ENCODE data around the gene BCAR3.

Gene BCAR3

GRCh38 chr1:93533677-93534076 is 148.0 kb downstream of the BCAR3 start:
- no peak overlapping the region for H2BK5ac ChIP-seq (ENCODE audit: low read depth, low read length, poor library complexity, severe bottlenecking)
- H4K91ac ChIP-seq (ENCODE audit: low read length): no peak overlapping the region
- peaks cover 3% of the 10 kb centered on the region for H3K79me1 ChIP-seq (replicated peaks; ENCODE audit: low read length, poor library complexity, severe bottlenecking)
- no peak overlapping the region for H2BK15ac ChIP-seq (ENCODE audit: low read depth, poor library complexity, severe bottlenecking)
- no peak for DNase-seq
- H3K4me1 ChIP-seq (ENCODE audit: control insufficient read depth, insufficient read depth, low read depth, low read length): no peaks in the 10 kb centered on the region
- no peak overlapping the region for H3K4ac ChIP-seq (ENCODE audit: low read depth in 1 of 2, low read length in 2 of 2)
- H2BK12ac ChIP-seq (ENCODE audit: low read length in 2 of 2): no peak overlapping the region
- no peak overlapping the region for H3K18ac ChIP-seq (ENCODE audit: low read depth in 1 of 2, low read length in 2 of 2)
- H2BK120ac ChIP-seq (ENCODE audit: low read depth, low read length): no peak overlapping the region
- no peak overlapping the region for H4K8ac ChIP-seq (ENCODE audit: low read length)
- peaks cover 0 to 3% of the 10 kb centered on the region in 2 experiments for H3K36me3 ChIP-seq (ENCODE audit: control insufficient read depth in 1 of 2, insufficient read depth in 2 of 2, low read depth in 1 of 2, low read length in 2 of 2)
- H3K4me3 ChIP-seq (ENCODE audit: insufficient read depth in 1 of 2, low read depth in 1 of 2, low read length in 2 of 2): no peak overlapping the region
- H3K9me3 ChIP-seq (ENCODE audit: control insufficient read depth, low read length): no peaks in the 10 kb centered on the region
- no peak overlapping the region for H3K9ac ChIP-seq (ENCODE audit: low read length)
- H2AFZ ChIP-seq (ENCODE audit: low read depth, low read length): no peak overlapping the region
- H3K14ac ChIP-seq (ENCODE audit: low read length in 2 of 2): no peak overlapping the region
- H3K27ac ChIP-seq (ENCODE audit: low read length, poor library complexity, severe bottlenecking): no peak overlapping the region
- no peak overlapping the region for H3K23ac ChIP-seq (ENCODE audit: low read length in 2 of 2)
- no peak overlapping the region for H3K4me2 ChIP-seq (ENCODE audit: low read length, poor library complexity, severe bottlenecking)
- no peak overlapping the region for H2AK5ac ChIP-seq (ENCODE audit: low read length, severe bottlenecking)
- H3K27me3 ChIP-seq (ENCODE audit: control insufficient read depth in 1 of 2, insufficient read depth in 1 of 2, low read length in 2 of 2): no peaks in the 10 kb centered on the region

- H2AFZ ChIP-seq (ENCODE audit: low read depth, low read length): no peak overlapping the region
- no peak overlapping the region for H3K14ac ChIP-seq (ENCODE audit: low read length in 2 of 2)
- H2BK15ac ChIP-seq (ENCODE audit: low read depth, poor library complexity, severe bottlenecking): no peak overlapping the region
- H3K9me3 ChIP-seq (ENCODE audit: control insufficient read depth, low read length): no peaks in the 10 kb centered on the region
- H4K8ac ChIP-seq (ENCODE audit: low read length): no peak overlapping the region
- no peak overlapping the region for H3K4ac ChIP-seq (ENCODE audit: low read depth in 1 of 2, low read length in 2 of 2)
- peaks cover 0 to 3% of the 10 kb centered on the region in 2 experiments for H3K36me3 ChIP-seq (ENCODE audit: control insufficient read depth in 1 of 2, insufficient read depth in 2 of 2, low read depth in 1 of 2, low read length in 2 of 2)
- no peak overlapping the region for H3K18ac ChIP-seq (ENCODE audit: low read depth in 1 of 2, low read length in 2 of 2)
- no peak overlapping the region for H2BK5ac ChIP-seq (ENCODE audit: low read depth, low read length, poor library complexity, severe bottlenecking)
- H4K91ac ChIP-seq (ENCODE audit: low read length): no peak overlapping the region
- no peak overlapping the region for H3K9ac ChIP-seq (ENCODE audit: low read length)
- 98% methylated on average over 3 of the region's 3 CpGs for whole genome bisulfite sequencing
- H3K79me1 ChIP-seq (replicated peaks; ENCODE audit: low read length, poor library complexity, severe bottlenecking): peaks cover 3% of the 10 kb centered on the region
- H3K23ac ChIP-seq (ENCODE audit: low read length in 2 of 2): no peak overlapping the region
- no peak overlapping the region for H2BK120ac ChIP-seq (ENCODE audit: low read depth, low read length)
- no peak for DNase-seq
- no peak overlapping the region for H3K27ac ChIP-seq (ENCODE audit: low read length, poor library complexity, severe bottlenecking)
- H3K4me1 ChIP-seq (ENCODE audit: control insufficient read depth, insufficient read depth, low read depth, low read length): no peaks in the 10 kb centered on the region
- no peak overlapping the region for H3K4me3 ChIP-seq (ENCODE audit: insufficient read depth in 1 of 2, low read depth in 1 of 2, low read length in 2 of 2)
- no peak overlapping the region for H3K4me2 ChIP-seq (ENCODE audit: low read length, poor library complexity, severe bottlenecking)
- no peak overlapping the region for H2AK5ac ChIP-seq (ENCODE audit: low read length, severe bottlenecking)
- no peaks in the 10 kb centered on the region for H3K27me3 ChIP-seq (ENCODE audit: control insufficient read depth in 1 of 2, insufficient read depth in 1 of 2, low read length in 2 of 2)
- H2BK12ac ChIP-seq (ENCODE audit: low read length in 2 of 2): no peak overlapping the region
These were observed 148.8 kb downstream of the BCAR3 start for GRCh38 chr1:93532780-93533378.

DNA sequence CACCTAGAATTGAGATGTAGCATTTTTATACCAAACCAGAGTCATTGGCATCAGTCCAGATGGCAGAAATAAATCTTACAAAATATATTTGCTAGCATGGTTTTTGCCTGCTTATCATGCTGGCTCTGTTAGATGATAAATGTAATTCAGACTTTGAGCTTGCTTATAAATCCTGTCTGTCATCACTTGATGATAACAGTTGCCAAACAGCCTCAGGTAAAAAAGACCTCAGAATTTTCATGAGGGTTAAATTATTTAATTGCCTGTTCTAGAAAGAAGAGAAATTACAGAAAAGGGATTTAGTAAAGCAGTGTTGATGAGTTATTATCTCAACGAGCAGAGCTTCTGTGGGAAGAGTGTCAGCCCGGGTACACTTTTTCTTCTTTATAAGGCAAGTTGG is 150.4 kb downstream of the BCAR3 start:
- no peak overlapping the region for H2BK5ac ChIP-seq (ENCODE audit: low read depth, low read length, poor library complexity, severe bottlenecking)
- no peak overlapping the region for H4K91ac ChIP-seq (ENCODE audit: low read length)
- peaks cover 4% of the 10 kb centered on the region for H3K79me1 ChIP-seq (replicated peaks; ENCODE audit: low read length, poor library complexity, severe bottlenecking)
- H2AK5ac ChIP-seq (ENCODE audit: low read length, severe bottlenecking): no peak overlapping the region
- H3K23ac ChIP-seq (ENCODE audit: low read length in 2 of 2): no peak overlapping the region
- no peaks in the 10 kb centered on the region for H3K4me1 ChIP-seq (ENCODE audit: control insufficient read depth, insufficient read depth, low read depth, low read length)
- H3K14ac ChIP-seq (ENCODE audit: low read length in 2 of 2): no peak overlapping the region
- H2BK15ac ChIP-seq (ENCODE audit: low read depth, poor library complexity, severe bottlenecking): no peak overlapping the region
- no peaks in the 10 kb centered on the region for H3K9me3 ChIP-seq (ENCODE audit: control insufficient read depth, low read length)
- WGBS: 93% methylated on average over 2 of the region's 2 CpGs
- H3K27ac ChIP-seq (ENCODE audit: low read length, poor library complexity, severe bottlenecking): no peak overlapping the region
- no peak overlapping the region for H4K8ac ChIP-seq (ENCODE audit: low read length)
- H3K4me3 ChIP-seq (ENCODE audit: insufficient read depth in 1 of 2, low read depth in 1 of 2, low read length in 2 of 2): no peak overlapping the region
- no peak overlapping the region for H2BK120ac ChIP-seq (ENCODE audit: low read depth, low read length)
- peaks cover 0 to 3% of the 10 kb centered on the region in 2 experiments for H3K36me3 ChIP-seq (ENCODE audit: control insufficient read depth in 1 of 2, insufficient read depth in 2 of 2, low read depth in 1 of 2, low read length in 2 of 2)
- no peak overlapping the region for H3K4ac ChIP-seq (ENCODE audit: low read depth in 1 of 2, low read length in 2 of 2)
- H3K9ac ChIP-seq (ENCODE audit: low read length): no peak overlapping the region
- DNase-seq: no peak
- H2BK12ac ChIP-seq (ENCODE audit: low read length in 2 of 2): no peak overlapping the region
- no peaks in the 10 kb centered on the region for H3K27me3 ChIP-seq (ENCODE audit: control insufficient read depth in 1 of 2, insufficient read depth in 1 of 2, low read length in 2 of 2)
- no peak overlapping the region for H3K4me2 ChIP-seq (ENCODE audit: low read length, poor library complexity, severe bottlenecking)
- H2AFZ ChIP-seq (ENCODE audit: low read depth, low read length): no peak overlapping the region
- H3K18ac ChIP-seq (ENCODE audit: low read depth in 1 of 2, low read length in 2 of 2): no peak overlapping the region

DNA sequence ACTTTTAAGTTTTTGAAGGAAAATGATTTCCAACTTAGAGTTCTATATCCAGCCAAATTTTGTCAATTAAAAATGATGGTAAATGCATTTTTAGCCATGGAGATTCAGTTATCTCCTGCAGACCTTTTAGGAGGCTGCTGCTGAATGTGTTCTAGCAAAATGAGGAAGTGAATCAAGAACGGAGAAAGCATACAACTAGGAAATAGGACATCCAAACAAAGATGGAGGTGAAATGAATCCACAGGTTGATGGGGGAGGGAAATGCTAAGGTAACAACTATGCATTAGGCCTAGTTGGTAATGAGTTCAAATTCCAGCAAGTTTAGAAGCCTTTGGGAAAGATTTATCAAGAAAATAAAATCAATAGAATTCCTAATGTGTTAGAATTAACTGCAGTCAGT is 153.2 kb downstream of the BCAR3 start:
- Histone ChIP-seq H3K27ac (ENCODE audit: low read length, poor library complexity, severe bottlenecking) (no peak overlapping the region), H4K91ac (ENCODE audit: low read length) (no peak overlapping the region), H2AK5ac (ENCODE audit: low read length, severe bottlenecking) (no peak overlapping the region), H3K36me3 (ENCODE audit: control insufficient read depth in 1 of 2, insufficient read depth in 2 of 2, low read depth in 1 of 2, low read length in 2 of 2) (peaks cover 0 to 3% of the 10 kb centered on the region in 2 experiments), H2BK15ac (ENCODE audit: low read depth, poor library complexity, severe bottlenecking) (no peak overlapping the region), H3K23ac (ENCODE audit: low read length in 2 of 2) (no peak overlapping the region), H2AFZ (ENCODE audit: low read depth, low read length) (no peak overlapping the region), H3K4me2 (ENCODE audit: low read length, poor library complexity, severe bottlenecking) (no peak overlapping the region), H3K14ac (ENCODE audit: low read length in 2 of 2) (no peak overlapping the region), H2BK12ac (ENCODE audit: low read length in 2 of 2) (no peak overlapping the region), H4K8ac (ENCODE audit: low read length) (no peak overlapping the region), H3K4me3 (ENCODE audit: insufficient read depth in 1 of 2, low read depth in 1 of 2, low read length in 2 of 2) (no peak overlapping the region), H3K79me1 (replicated peaks; ENCODE audit: low read length, poor library complexity, severe bottlenecking) (peaks cover 7% of the 10 kb centered on the region), H2BK5ac (ENCODE audit: low read depth, low read length, poor library complexity, severe bottlenecking) (no peak overlapping the region), H3K4me1 (ENCODE audit: control insufficient read depth, insufficient read depth, low read depth, low read length) (no peaks in the 10 kb centered on the region), H3K18ac (ENCODE audit: low read depth in 1 of 2, low read length in 2 of 2) (no peak overlapping the region), H2BK120ac (ENCODE audit: low read depth, low read length) (no peak overlapping the region), H3K9me3 (ENCODE audit: control insufficient read depth, low read length) (no peaks in the 10 kb centered on the region), H3K27me3 (ENCODE audit: control insufficient read depth in 1 of 2, insufficient read depth in 1 of 2, low read length in 2 of 2) (no peaks in the 10 kb centered on the region), H3K9ac (ENCODE audit: low read length) (no peak overlapping the region), H3K4ac (ENCODE audit: low read depth in 1 of 2, low read length in 2 of 2) (no peak overlapping the region)
- whole genome bisulfite sequencing: 96% methylated on average over 1 of the region's 1 CpG
- DNase-seq: no peak

Measured in mesenchymal stem cell (in vitro differentiated cells and primary cell).